Activated naive CD8-positive, alpha-beta T cell (primary cell): ENCODE results near the gene NR3C1.

Experiments
- H3K27ac Mint-ChIP-seq: one replicate; pipeline ENCODE4 v1.8.0; 2021; ENCODE audit warnings: mixed read lengths
- H3K27me3 Mint-ChIP-seq: one replicate; pipeline ENCODE4 v1.8.0; 2021; ENCODE audit warnings: mixed read lengths
- H3K36me3 Mint-ChIP-seq: one replicate; pipeline ENCODE4 v1.8.0; 2021; ENCODE audit warnings: mixed read lengths
- H3K4me1 Mint-ChIP-seq: one replicate; pipeline ENCODE4 v1.8.0; 2021; ENCODE audit warnings: low read depth, mixed read lengths
- H3K4me3 Mint-ChIP-seq: one replicate; pipeline ENCODE4 v1.8.0; 2021; ENCODE audit warnings: mild to moderate bottlenecking, mixed read lengths
- H3K9me3 Mint-ChIP-seq: one replicate; pipeline ENCODE4 v1.8.0; 2021; ENCODE audit warnings: low read depth, mixed read lengths

NR3C1 gene

GRCh38 chr5:143406408-143406807 lies 2.9 kb upstream of the NR3C1 start:
- Mint-ChIP-seq H3K36me3 (peaks cover 8% of the 10 kb centered on the region), H3K9me3 (no peaks in the 10 kb centered on the region), H3K27me3 (no peaks in the 10 kb centered on the region), H3K4me1 (peaks cover 24% of the 10 kb centered on the region), H3K4me3 (peak overlapping the region; percentile 73), H3K27ac (peak overlapping the region; percentile 88)

GRCh38 chr5:143405849-143406098 lies 2.3 kb upstream of the NR3C1 start:
- Mint-ChIP-seq H3K27ac (peak overlapping the region; percentile 99), H3K36me3 (peaks cover 10% of the 10 kb centered on the region), H3K4me1 (peaks cover 30% of the 10 kb centered on the region), H3K9me3 (no peaks in the 10 kb centered on the region), H3K27me3 (no peaks in the 10 kb centered on the region), H3K4me3 (peak overlapping the region; percentile 92)

GRCh38 chr5:143405063-143405848 lies 1.8 kb upstream of the NR3C1 start:
- H3K4me3 Mint-ChIP-seq, result peak overlapping the region; percentile 92
- H3K27ac Mint-ChIP-seq, result peak overlapping the region; percentile 99
- peaks cover 15% of the 10 kb centered on the region for H3K36me3 Mint-ChIP-seq

GRCh38 chr5:143404416-143405062 lies 1.1 kb upstream of the NR3C1 start:
- peak overlapping the region; percentile 92 for H3K4me3 Mint-ChIP-seq
- no peaks in the 10 kb centered on the region for H3K27me3 Mint-ChIP-seq
- no peaks in the 10 kb centered on the region for H3K9me3 Mint-ChIP-seq
- H3K36me3 Mint-ChIP-seq, result peaks cover 19% of the 10 kb centered on the region
- peak overlapping the region; percentile 99 for H3K27ac Mint-ChIP-seq
- peaks cover 37% of the 10 kb centered on the region for H3K4me1 Mint-ChIP-seq

More at GRCh38 chr5:143405063-143405848, 1.8 kb upstream of the NR3C1 start:
- Mint-ChIP-seq H3K27me3 (no peaks in the 10 kb centered on the region), H3K9me3 (no peaks in the 10 kb centered on the region), H3K4me1 (peaks cover 32% of the 10 kb centered on the region)

GRCh38 chr5:143403334-143403592 lies 223 bp downstream of the NR3C1 start:
- Mint-ChIP-seq H3K27ac (no peak overlapping the region), H3K4me3 (peak overlapping the region; percentile 92), H3K36me3 (peaks cover 26% of the 10 kb centered on the region), H3K9me3 (no peaks in the 10 kb centered on the region), H3K27me3 (no peaks in the 10 kb centered on the region), H3K4me1 (peaks cover 50% of the 10 kb centered on the region)

- Mint-ChIP-seq H3K27me3 (no peaks in the 10 kb centered on the region), H3K4me1 (peaks cover 54% of the 10 kb centered on the region), H3K4me3 (peak overlapping the region; percentile 92), H3K9me3 (no peaks in the 10 kb centered on the region), H3K27ac (peak overlapping the region; percentile 88), H3K36me3 (peaks cover 26% of the 10 kb centered on the region)
Measured at GRCh38 chr5:143402553-143403333, 743 bp downstream of the NR3C1 start.

- H3K4me1 Mint-ChIP-seq, result peaks cover 60% of the 10 kb centered on the region
- peak overlapping the region; percentile 92 for H3K4me3 Mint-ChIP-seq
- no peaks in the 10 kb centered on the region for H3K9me3 Mint-ChIP-seq
- H3K27ac Mint-ChIP-seq, result peak overlapping the region; percentile 88
- H3K27me3 Mint-ChIP-seq, result no peaks in the 10 kb centered on the region
- H3K36me3 Mint-ChIP-seq, result peaks cover 22% of the 10 kb centered on the region
Measured at GRCh38 chr5:143402017-143402552, 1.4 kb downstream of the NR3C1 start.

- peaks cover 23% of the 10 kb centered on the region for H3K36me3 Mint-ChIP-seq
- H3K27ac Mint-ChIP-seq, result peak overlapping the region; percentile 64
- H3K9me3 Mint-ChIP-seq, result no peaks in the 10 kb centered on the region
- peak overlapping the region; percentile 92 for H3K4me3 Mint-ChIP-seq
- peaks cover 62% of the 10 kb centered on the region for H3K4me1 Mint-ChIP-seq
- no peaks in the 10 kb centered on the region for H3K27me3 Mint-ChIP-seq
Measured at GRCh38 chr5:143401227-143402016, 2.1 kb downstream of the NR3C1 start.

- Mint-ChIP-seq H3K27me3 (no peaks in the 10 kb centered on the region), H3K4me1 (peaks cover 66% of the 10 kb centered on the region)
Measured at GRCh38 chr5:143400541-143401226, 2.8 kb downstream of the NR3C1 start.

GRCh38 chr5:143399616-143400540 lies 3.6 kb downstream of the NR3C1 start:
- H3K27ac Mint-ChIP-seq, result peak overlapping the region; percentile 61
- H3K36me3 Mint-ChIP-seq, result peaks cover 27% of the 10 kb centered on the region
- H3K27me3 Mint-ChIP-seq, result no peaks in the 10 kb centered on the region
- H3K9me3 Mint-ChIP-seq, result no peaks in the 10 kb centered on the region
- peaks cover 71% of the 10 kb centered on the region for H3K4me1 Mint-ChIP-seq
- H3K4me3 Mint-ChIP-seq, result peak overlapping the region; percentile 92

More at GRCh38 chr5:143400541-143401226, 2.8 kb downstream of the NR3C1 start:
- Mint-ChIP-seq H3K4me3 (peak overlapping the region; percentile 92), H3K9me3 (no peaks in the 10 kb centered on the region), H3K36me3 (peaks cover 26% of the 10 kb centered on the region), H3K27ac (peak overlapping the region; percentile 61)

- Mint-ChIP-seq H3K4me3 (peak overlapping the region; percentile 92), H3K27ac (no peak overlapping the region), H3K9me3 (no peaks in the 10 kb centered on the region), H3K36me3 (peaks cover 27% of the 10 kb centered on the region), H3K4me1 (peaks cover 84% of the 10 kb centered on the region), H3K27me3 (no peaks in the 10 kb centered on the region)
Measured at GRCh38 chr5:143398451-143399237, 4.8 kb downstream of the NR3C1 start.

GRCh38 chr5:143398053-143398355 lies 5.5 kb downstream of the NR3C1 start:
- no peaks in the 10 kb centered on the region for H3K27me3 Mint-ChIP-seq
- H3K4me1 Mint-ChIP-seq, result peaks cover 90% of the 10 kb centered on the region
- H3K4me3 Mint-ChIP-seq, result peak overlapping the region; percentile 92
- H3K9me3 Mint-ChIP-seq, result no peaks in the 10 kb centered on the region
- peaks cover 27% of the 10 kb centered on the region for H3K36me3 Mint-ChIP-seq
- no peak overlapping the region for H3K27ac Mint-ChIP-seq
